PC-3 (cell line): ENCODE data around the gene JAG2. TPM values are rescaled to one million over a fixed set of nuclear protein-coding genes. Genes with fewer than 3 reads are reported as not detected.

Experiments used
- ATAC-seq: fragments of 200-7000 bp; cut with Tn5 transposase; 2 replicates; pipeline ENCODE4 v1.9.1; 2020; ENCODE audit warnings: mild to moderate bottlenecking, moderate library complexity
- BruUV-seq: library from RNA; stranded (reverse); fragments of 400-500 nt; replicated peaks from 2 replicates; lab custom pipeline; 2021; lab: Mats Ljungman, UMichigan
- CTCF ChIA-PET: fragments of 300-600 bp; sonication (Branson Sonifier 250); formaldehyde crosslinking; loops from one replicate; lab custom pipeline; 2022; ENCODE audit warnings: antibody characterized with exemption; lab: Charles Lee
- POLR2A ChIA-PET: fragments of 300-600 bp; sonication (Branson Sonifier 250); formaldehyde crosslinking; loops from one replicate; lab custom pipeline; 2022; ENCODE audit warnings: antibody characterized with exemption; ENCODE audit not compliant: unreplicated experiment; lab: Charles Lee
- DNase-seq: peaks from one replicate; pipeline ENCODE4 v3.0.0-alpha.2; 2015
- H2AFZ ChIP-seq: fragments of 300-600 bp; sonication (generic); 2 replicates; pipeline ENCODE4 v1.6.0; 2016; ENCODE audit warnings: antibody characterized with exemption, low read length
- H3F3A ChIP-seq: fragments of 300-600 bp; sonication (generic); one replicate; pipeline ENCODE4 v1.6.0; 2017; ENCODE audit warnings: antibody characterized with exemption, low read length, control low read depth, mild to moderate bottlenecking; ENCODE audit not compliant: unreplicated experiment
- H3K27ac ChIP-seq: fragments of 300-600 bp; sonication (generic); 2 replicates; pipeline ENCODE4 v1.5.1; 2016; ENCODE audit warnings: mild to moderate bottlenecking, low read length
- H3K27me3 ChIP-seq: fragments of 300-600 bp; sonication (generic); 2 replicates; pipeline ENCODE4 v1.6.1; 2016; ENCODE audit warnings: low read length, mixed read lengths
- H3K36me3 ChIP-seq: fragments of 300-600 bp; sonication (generic); 2 replicates; pipeline ENCODE4 v1.6.1; 2016; ENCODE audit warnings: low read depth, mixed run types, low read length, mixed read lengths
- H3K4me1 ChIP-seq: fragments of 300-600 bp; sonication (generic); 2 replicates; pipeline ENCODE4 v1.5.1; 2016; ENCODE audit warnings: low read length; ENCODE audit not compliant: insufficient read depth
- H3K4me2 ChIP-seq: fragments of 300-600 bp; sonication (generic); 2 replicates; pipeline ENCODE4 v1.6.0; 2016; ENCODE audit warnings: low read length
- H3K4me3 ChIP-seq: fragments of 300-600 bp; sonication (generic); 2 replicates; pipeline ENCODE4 v1.5.1; 2016; ENCODE audit warnings: mild to moderate bottlenecking, low read length, mixed read lengths
- H3K79me2 ChIP-seq: fragments of 300-600 bp; sonication (generic); 2 replicates; pipeline ENCODE4 v1.6.1; 2017; ENCODE audit warnings: low read length, mixed read lengths
- H3K9ac ChIP-seq: fragments of 300-600 bp; sonication (generic); 2 replicates; pipeline ENCODE4 v1.6.0; 2016; ENCODE audit warnings: mild to moderate bottlenecking, low read length
- H3K9me2 ChIP-seq: fragments of 300-600 bp; sonication (generic); replicated peaks from 2 replicates; pipeline ENCODE4 v1.6.1; 2016; ENCODE audit warnings: mixed run types, low read length, mixed read lengths
- H3K9me3 ChIP-seq: fragments of 300-600 bp; sonication (generic); 2 replicates; pipeline ENCODE4 v1.6.1; 2016; ENCODE audit warnings: low read length, mixed read lengths
- H4K20me1 ChIP-seq: fragments of 300-600 bp; sonication (generic); 2 replicates; pipeline ENCODE4 v1.6.1; 2016; ENCODE audit warnings: low read length, mixed read lengths
- EZH2 ChIP-seq: fragments of 300-600 bp; sonication (generic); IDR thresholded peaks from one replicate; pipeline ENCODE4 v1.6.1; 2017; ENCODE audit warnings: antibody characterized with exemption, mild to moderate bottlenecking, low read length; ENCODE audit not compliant: unreplicated experiment
- EZH2phosphoT487 ChIP-seq: fragments of 300-600 bp; sonication (generic); IDR thresholded peaks from 2 replicates; pipeline ENCODE4 v1.6.1; 2018; ENCODE audit warnings: mild to moderate bottlenecking, antibody characterized with exemption, low read length, borderline replicate concordance
- intact Hi-C: fragments of 100-400 bp; cut with micrococcal nuclease; formaldehyde crosslinking; loops from 2 replicates; pipeline ENCODE4 v1.9.0; 2023
- total RNA-seq: library from RNA; depleted of rRNA; stranded (reverse); fragments of >200 nt; gene quantifications from 2 replicates; pipeline ENCODE4 v1.2.3, GENCODE V29; 2014
- TF ChIP-seq, protein P1 (sequence below): fragments of 300-600 bp; sonication (generic); conservative IDR thresholded peaks from 2 replicates; pipeline ENCODE4 v1.5.1; 2017; ENCODE audit warnings: antibody characterized with exemption, low read depth, mild to moderate bottlenecking, low read length

The JAG2 gene
- total RNA-seq, 1 experiment from 2014 or later, result 57.1 TPM

DNA sequence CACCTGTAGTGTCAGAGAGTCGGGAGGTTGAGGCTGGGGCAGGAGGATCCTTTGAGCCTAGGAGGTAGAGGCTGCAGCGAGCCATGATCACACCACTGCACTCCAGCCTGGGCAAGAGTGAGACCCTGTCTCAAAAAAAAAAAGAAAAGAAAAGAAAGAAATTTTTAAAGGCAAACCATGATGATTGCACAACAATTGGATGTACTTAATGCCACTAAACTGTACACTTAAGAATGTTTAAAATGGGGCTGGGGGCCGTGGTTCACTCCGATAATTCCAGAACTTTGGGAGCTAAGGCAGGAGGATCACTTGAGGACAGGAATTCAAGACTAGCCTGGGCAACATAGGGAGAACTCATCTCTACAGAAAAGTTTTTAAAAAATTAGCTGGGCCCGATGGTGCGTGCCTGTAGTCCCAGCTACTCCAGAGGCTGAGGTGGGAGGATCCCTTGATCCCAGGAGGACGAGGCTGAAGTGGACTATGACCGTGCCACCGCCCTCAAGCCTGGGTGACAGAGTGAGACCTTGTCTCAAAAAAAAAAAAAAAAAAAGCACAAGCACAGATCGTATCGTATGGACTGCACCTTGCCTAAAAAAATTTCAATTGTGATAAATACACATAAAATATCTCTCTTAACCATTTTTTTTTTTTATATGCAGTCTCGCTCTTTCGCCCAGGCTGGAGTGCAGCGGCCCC lies 32.7 kb downstream of the JAG2 start:
- ATAC-seq (no peak), DNase-seq (no peak)
- no peak overlapping the region for H3K9ac ChIP-seq
- no peak overlapping the region for H3K4me2 ChIP-seq
- intact Hi-C loops, result no loop called here
- no peaks in the 10 kb centered on the region for H3K9me2 ChIP-seq
- no peaks in the 10 kb centered on the region for H3F3A ChIP-seq
- ChIA-PET POLR2A (no interaction called here), CTCF (interaction anchor here (0.6 kb wide), 1 partner anchor 38 kb away, joined by 4 read pairs; no protein-coding TSS in a partner anchor)
- no peaks in the 10 kb centered on the region for H4K20me1 ChIP-seq
- H3K36me3 ChIP-seq, result no peaks in the 10 kb centered on the region
- no peaks in the 10 kb centered on the region for H3K79me2 ChIP-seq
- no TSS peak for BruUV-seq
- no peaks in the 10 kb centered on the region for H3K27me3 ChIP-seq
- TF ChIP-seq EZH2phosphoT487 (no peak), EZH2 (no peak)
- TF ChIP-seq, protein P1, sequence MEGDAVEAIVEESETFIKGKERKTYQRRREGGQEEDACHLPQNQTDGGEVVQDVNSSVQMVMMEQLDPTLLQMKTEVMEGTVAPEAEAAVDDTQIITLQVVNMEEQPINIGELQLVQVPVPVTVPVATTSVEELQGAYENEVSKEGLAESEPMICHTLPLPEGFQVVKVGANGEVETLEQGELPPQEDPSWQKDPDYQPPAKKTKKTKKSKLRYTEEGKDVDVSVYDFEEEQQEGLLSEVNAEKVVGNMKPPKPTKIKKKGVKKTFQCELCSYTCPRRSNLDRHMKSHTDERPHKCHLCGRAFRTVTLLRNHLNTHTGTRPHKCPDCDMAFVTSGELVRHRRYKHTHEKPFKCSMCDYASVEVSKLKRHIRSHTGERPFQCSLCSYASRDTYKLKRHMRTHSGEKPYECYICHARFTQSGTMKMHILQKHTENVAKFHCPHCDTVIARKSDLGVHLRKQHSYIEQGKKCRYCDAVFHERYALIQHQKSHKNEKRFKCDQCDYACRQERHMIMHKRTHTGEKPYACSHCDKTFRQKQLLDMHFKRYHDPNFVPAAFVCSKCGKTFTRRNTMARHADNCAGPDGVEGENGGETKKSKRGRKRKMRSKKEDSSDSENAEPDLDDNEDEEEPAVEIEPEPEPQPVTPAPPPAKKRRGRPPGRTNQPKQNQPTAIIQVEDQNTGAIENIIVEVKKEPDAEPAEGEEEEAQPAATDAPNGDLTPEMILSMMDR, result no peak
- H3K27ac ChIP-seq, result no peak overlapping the region
- H3K9me3 ChIP-seq, result peaks cover 10% of the 10 kb centered on the region; the same call in 1 of the 2 replicates
- no peak overlapping the region for H2AFZ ChIP-seq
- H3K4me1 ChIP-seq, result no peaks in the 10 kb centered on the region
- no peak overlapping the region for H3K4me3 ChIP-seq

DNA sequence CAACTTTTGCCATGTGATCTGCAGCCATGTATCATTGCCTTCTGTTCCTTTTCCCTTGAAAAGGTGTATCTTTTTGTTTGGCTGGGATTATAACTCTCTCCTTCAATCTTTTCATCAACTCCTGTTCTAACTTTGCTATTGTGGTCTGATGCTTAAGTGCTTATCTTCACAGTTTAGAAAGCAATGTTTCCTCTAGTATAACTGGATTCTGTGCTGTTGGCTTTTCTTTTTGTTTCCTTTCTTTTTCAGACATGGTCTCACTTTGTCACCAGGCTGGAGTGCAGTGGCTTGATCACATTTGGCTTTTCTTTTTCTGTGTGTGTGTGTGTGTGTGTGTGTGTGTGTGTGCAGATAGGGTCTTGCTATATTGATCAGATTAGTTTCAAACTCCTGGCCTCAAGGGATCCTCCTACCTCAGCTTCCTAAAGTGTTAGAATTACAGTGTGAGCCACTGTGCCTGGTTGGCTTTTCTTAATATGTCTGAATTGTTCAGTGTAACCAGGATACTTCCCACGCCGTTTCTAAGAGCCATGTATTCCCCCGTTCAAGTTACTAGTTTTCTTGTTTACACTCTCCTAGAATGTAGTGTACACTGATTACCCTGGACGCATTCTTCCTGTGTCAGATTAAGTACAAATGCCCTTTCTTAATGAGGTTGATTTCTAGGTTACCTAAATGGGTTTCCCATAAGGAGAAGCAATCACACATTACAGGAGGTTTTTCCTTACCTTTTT lies 35.5 kb downstream of the JAG2 start:
- Histone ChIP-seq H3K27me3 (no peaks in the 10 kb centered on the region), H3K4me2 (no peak overlapping the region), H2AFZ (no peak overlapping the region), H3K36me3 (no peaks in the 10 kb centered on the region), H3K9ac (no peak overlapping the region), H3K79me2 (no peaks in the 10 kb centered on the region), H3K4me1 (no peaks in the 10 kb centered on the region), H3K9me2 (no peaks in the 10 kb centered on the region), H4K20me1 (no peaks in the 10 kb centered on the region), H3K4me3 (no peak overlapping the region), H3K27ac (no peak overlapping the region), H3F3A (no peaks in the 10 kb centered on the region), H3K9me3 (peaks cover 10% of the 10 kb centered on the region; the same call in 1 of the 2 replicates)
- intact Hi-C loops, result no loop called here
- no peak for DNase-seq
- ATAC-seq, result no peak
- TF ChIP-seq EZH2, result no peak
- ChIA-PET POLR2A (no interaction called here), CTCF (no interaction called here)
- BruUV-seq, result no TSS peak

DNA sequence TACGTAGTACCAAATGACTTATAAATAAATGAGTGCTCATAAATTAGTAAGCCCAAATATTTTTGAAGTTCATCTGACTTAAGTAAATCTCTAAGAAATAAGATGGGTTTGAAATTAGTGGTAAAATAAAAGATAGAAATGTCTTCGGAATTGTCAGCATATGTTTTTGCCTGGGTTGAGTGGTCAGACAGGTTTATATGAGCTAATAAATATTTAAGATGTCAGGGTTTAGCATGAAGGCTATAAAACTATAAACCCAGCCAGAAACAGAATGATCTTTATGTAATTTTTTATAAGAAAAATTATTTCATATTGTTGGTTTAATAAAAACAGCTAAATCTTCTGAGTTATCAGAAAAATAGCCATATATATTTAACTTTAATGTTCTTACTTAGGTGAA lies 37.3 kb downstream of the JAG2 start:
- BruUV-seq, result no TSS peak
- Histone ChIP-seq H3K27me3 (no peaks in the 10 kb centered on the region), H3F3A (no peaks in the 10 kb centered on the region), H3K79me2 (no peaks in the 10 kb centered on the region), H4K20me1 (no peaks in the 10 kb centered on the region), H3K9me3 (peaks cover 10% of the 10 kb centered on the region; the same call in 1 of the 2 replicates), H3K36me3 (no peaks in the 10 kb centered on the region), H3K4me1 (no peaks in the 10 kb centered on the region), H3K9ac (no peak overlapping the region), H3K27ac (no peak overlapping the region), H3K4me3 (no peak overlapping the region), H3K9me2 (no peaks in the 10 kb centered on the region), H3K4me2 (no peak overlapping the region), H2AFZ (no peak overlapping the region)
- DNase-seq (no peak), ATAC-seq (no peak)
- intact Hi-C loops, result no loop called here
- ChIA-PET CTCF (interaction anchor here (0.6 kb wide), 1 partner anchor 24 kb away, joined by 3 read pairs; no protein-coding TSS in a partner anchor), POLR2A (no interaction called here)
- TF ChIP-seq EZH2phosphoT487 (no peak), EZH2 (no peak)
- TF ChIP-seq, protein P1, result no peak
